ENCODE measurements around the gene ACAP2.

The ACAP2 gene

DNA sequence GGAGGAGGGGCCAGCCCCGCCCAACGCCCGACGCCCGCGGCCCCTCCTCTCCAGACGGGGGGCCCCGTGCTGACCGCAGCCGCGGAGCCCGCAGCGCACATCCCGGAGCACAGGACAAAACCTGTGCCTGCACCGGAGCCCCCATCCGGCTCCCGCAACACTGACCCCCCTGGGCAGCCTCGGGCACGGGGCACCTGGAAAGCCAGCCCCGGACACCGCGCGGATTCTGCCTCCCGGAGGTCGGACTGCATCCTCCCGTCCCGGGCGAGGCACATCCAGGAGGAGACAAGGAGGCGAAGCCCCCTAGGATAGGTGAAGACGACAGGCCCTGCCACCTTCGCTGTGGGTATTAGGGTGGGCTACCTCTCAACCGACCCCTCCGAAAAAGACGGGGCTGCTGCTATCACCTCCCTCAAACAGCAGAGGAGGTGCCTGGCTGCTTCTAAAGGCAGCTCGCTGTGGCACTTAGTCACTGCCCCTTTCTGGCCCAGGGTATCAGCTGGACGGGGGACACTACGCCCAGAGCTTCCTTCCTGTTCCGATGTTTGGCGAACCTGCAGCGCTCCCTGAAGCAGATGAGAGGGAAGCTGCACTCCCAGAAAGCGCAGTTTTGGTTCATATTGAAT, 182.4 kb downstream of the ACAP2 start:
- Histone ChIP-seq H3K4me3 (ENCODE audit: low read depth, low read length) (peak overlapping the region; percentile 66), H3K27me3 (no peaks in the 10 kb centered on the region), H3K9me3 (no peaks in the 10 kb centered on the region), H3K4me1 (peaks cover 16% of the 10 kb centered on the region), H3K36me3 (no peaks in the 10 kb centered on the region; the same call in 1 of the 2 replicates)
- no peak for DNase-seq
- TF ChIP-seq, protein P1, sequence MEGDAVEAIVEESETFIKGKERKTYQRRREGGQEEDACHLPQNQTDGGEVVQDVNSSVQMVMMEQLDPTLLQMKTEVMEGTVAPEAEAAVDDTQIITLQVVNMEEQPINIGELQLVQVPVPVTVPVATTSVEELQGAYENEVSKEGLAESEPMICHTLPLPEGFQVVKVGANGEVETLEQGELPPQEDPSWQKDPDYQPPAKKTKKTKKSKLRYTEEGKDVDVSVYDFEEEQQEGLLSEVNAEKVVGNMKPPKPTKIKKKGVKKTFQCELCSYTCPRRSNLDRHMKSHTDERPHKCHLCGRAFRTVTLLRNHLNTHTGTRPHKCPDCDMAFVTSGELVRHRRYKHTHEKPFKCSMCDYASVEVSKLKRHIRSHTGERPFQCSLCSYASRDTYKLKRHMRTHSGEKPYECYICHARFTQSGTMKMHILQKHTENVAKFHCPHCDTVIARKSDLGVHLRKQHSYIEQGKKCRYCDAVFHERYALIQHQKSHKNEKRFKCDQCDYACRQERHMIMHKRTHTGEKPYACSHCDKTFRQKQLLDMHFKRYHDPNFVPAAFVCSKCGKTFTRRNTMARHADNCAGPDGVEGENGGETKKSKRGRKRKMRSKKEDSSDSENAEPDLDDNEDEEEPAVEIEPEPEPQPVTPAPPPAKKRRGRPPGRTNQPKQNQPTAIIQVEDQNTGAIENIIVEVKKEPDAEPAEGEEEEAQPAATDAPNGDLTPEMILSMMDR (IDR thresholded peaks at IDR 0.05; ENCODE audit: low read depth, low read length) = 0 out of 2 replicates have a peak, but pooled peaks have one; percentile 2

DNA sequence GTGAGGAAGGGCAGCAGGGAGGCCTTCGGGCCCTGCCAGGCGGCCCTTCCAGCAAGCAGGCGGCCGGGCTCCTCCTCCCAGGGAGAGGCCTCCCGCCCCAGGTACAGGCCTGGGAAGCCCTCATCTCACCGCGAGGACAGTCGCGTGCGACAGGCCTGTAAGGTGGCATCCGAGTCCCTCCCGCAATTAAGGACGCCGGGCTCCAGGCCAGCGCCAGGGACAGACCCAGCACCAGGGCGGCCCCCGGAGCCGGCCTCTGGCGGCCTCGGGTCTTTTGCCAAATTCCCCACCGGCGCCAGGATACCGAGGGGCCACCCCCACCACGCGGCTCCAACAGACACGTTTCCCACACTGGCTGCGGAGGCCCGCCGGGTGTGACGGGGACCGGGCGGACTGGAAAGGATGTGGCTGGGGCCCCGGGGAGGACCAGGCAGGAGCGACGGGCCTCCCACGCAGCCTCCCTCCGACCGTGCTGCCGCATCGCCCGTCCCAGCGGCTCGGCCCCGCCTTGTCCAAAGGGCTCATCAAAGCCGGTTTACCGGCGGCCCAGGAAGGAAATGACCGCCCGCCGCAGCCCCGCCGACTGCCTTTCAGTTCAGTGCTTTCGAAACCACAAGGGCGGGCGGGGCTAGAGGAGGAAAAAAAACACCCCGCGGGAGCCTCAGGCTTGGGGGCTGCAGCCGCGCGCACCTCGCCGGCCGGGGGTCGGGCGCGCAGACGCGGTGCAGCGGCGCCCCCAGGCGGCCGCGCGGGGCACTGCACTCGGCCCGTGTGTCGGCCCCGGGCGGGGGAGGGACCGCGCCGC, 183.1 kb downstream of the ACAP2 start:
- DNase-seq = peak; percentile 93
- peak overlapping the region; percentile 66 for H3K4me3 ChIP-seq (ENCODE audit: low read depth, low read length)
- H3K9me3 ChIP-seq = no peaks in the 10 kb centered on the region
- no peaks in the 10 kb centered on the region for H3K27me3 ChIP-seq
- no peaks in the 10 kb centered on the region; the same call in 1 of the 2 replicates for H3K36me3 ChIP-seq
- TF ChIP-seq, protein P1 (IDR thresholded peaks at IDR 0.05; ENCODE audit: low read depth, low read length) = peak; percentile 16; the same call in 1 of the 2 replicates
- peaks cover 16% of the 10 kb centered on the region for H3K4me1 ChIP-seq

DNA sequence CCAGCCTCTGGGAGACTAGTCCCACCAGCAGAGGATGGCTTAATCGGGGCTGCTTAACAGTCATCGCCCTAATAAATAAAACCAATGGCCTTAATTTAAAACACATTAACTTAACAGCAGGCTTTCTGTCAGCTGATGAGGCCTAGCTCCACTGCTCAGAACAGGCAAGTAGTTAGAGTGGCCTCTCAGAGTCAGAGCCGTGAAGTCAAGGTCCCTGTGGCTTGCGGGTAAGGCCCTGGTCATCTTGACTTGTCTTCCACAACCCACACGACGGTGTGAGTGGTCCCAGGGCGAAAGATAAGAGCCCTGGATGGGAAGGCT, 183.7 kb downstream of the ACAP2 start:
- Histone ChIP-seq H3K4me1 (peaks cover 16% of the 10 kb centered on the region), H3K36me3 (no peaks in the 10 kb centered on the region; the same call in 1 of the 2 replicates), H3K4me3 (ENCODE audit: low read depth, low read length) (peak overlapping the region; percentile 66), H3K27me3 (no peaks in the 10 kb centered on the region), H3K9me3 (no peaks in the 10 kb centered on the region)
- no peak for DNase-seq
- TF ChIP-seq, protein P1 (IDR thresholded peaks at IDR 0.05; ENCODE audit: low read depth, low read length) = no peak

DNA sequence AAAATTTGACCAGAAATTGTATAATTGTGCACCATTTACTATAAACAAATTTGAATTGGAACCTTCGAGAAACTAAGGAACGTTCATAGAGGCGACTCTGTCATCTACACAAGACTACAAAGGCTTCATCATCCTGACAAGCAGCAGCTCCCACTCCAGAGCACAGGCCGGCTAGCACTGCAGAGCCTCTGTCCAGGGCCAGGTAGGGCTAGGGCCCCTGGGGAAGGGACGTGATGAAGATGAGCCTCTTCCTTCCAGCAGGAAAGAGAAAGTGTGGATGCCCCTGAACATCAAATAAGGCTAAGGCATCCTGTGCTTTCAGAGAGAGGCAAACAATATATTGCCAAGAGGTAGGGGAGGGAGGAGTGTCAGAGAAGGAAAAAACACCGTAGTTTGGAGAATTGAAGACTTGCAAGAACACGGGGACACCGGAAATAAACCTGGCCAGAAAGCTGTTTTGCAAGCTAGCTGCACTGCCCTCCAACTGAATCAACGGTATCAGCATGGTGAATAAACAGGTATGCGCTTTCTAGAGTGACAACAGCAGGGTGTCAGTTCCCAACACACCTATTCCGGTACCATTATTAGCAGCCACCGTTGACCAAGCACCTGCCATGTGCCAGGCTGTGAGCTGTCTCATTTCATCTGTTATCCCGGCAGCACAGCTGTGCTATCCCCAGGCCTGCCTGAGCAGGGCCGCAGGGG, 184.2 kb downstream of the ACAP2 start:
- DNase-seq = peak; percentile 69
- TF ChIP-seq, protein P1 (IDR thresholded peaks at IDR 0.05; ENCODE audit: low read depth, low read length) = no peak
- H3K27me3 ChIP-seq = no peaks in the 10 kb centered on the region
- peak overlapping the region; percentile 66; the same call in 1 of the 2 replicates for H3K4me3 ChIP-seq (ENCODE audit: low read depth, low read length)
- peaks cover 16% of the 10 kb centered on the region for H3K4me1 ChIP-seq
- H3K36me3 ChIP-seq = no peaks in the 10 kb centered on the region; the same call in 1 of the 2 replicates
- no peaks in the 10 kb centered on the region for H3K9me3 ChIP-seq

DNA sequence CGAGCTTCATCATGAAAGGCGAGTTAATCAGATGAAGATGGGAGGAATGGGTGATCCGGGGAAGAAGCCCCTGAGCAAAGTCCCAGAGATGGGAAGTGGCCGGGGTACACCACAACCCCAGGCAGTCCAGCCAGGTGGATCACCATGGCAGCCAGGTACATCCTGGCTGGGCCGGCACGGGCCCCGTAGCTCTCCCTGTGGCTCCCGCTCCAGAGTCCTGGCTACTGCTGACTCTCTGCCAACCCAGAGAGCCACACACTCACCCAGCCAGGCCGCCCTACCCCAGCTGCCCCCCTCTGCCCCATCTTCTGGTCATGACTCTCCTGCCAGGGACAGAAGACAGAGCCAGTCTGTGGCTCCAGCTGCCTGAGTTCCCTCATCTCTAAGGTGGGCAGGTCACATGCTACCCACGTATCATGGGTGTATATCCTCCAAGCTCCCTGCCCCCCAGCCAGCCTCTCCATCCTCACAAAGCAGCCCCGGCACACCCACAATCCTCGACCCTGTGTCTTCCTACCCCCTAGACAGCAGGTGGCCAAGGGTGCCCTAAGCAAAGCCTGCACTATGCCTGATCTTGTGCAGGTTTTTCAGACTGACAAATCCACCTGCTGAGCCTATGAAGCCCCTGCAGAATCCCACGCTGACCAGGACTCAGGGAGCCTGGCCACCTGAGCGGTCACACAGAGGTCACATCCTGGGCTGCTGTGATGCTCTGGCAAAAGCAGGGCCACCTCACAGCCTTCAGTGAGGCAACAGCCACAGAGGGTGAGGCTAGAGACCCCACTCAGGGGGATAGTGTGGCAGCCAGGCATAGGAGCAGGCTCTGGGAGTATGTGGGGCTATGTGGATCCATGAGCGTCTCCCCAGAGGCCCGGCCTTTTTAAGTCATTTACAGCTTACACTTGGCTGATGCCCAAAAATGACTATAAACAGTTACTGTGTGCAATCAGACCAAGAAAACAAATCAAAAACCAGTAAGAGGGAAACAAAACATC, 185.1 kb downstream of the ACAP2 start:
- Histone ChIP-seq H3K4me3 (ENCODE audit: low read depth, low read length) (no peak overlapping the region), H3K36me3 (no peaks in the 10 kb centered on the region; the same call in 1 of the 2 replicates), H3K27me3 (no peaks in the 10 kb centered on the region), H3K4me1 (peaks cover 21% of the 10 kb centered on the region), H3K9me3 (no peaks in the 10 kb centered on the region)
- TF ChIP-seq, protein P1 (IDR thresholded peaks at IDR 0.05; ENCODE audit: low read depth, low read length) = no peak
- DNase-seq = no peak

Data from BE2C (cell line).